Stimulated activated CD4-positive, alpha-beta T cell treated with anti-CD3 and anti-CD28 coated beads, Interleukin-4, amount 100 ng/mL, for 4 hours (primary cell): ENCODE data around the gene NPIPA2.
"Not testable (repeated sequence)": the region's sequence is repeated elsewhere in the genome, so short reads cannot be mapped to it uniquely, and the experiment has no call there.

ENCODE experiments used
- DNase-seq, 2 experiments: peaks; one replicate each; pipeline ENCODE4 v3.0.0-alpha.2; 2020

NPIPA2 gene

GRCh38 chr16:14742273-14743128, at the start of gene NPIPA2:
Gene NPIPA2 (plus strand): TSS chr16:14742533. CDS start chr16:14748066, 5,533 bp downstream.
- not testable (repeated sequence) for DNase-seq

- DNase-seq = not testable (repeated sequence)
These were observed 48.2 kb upstream of the NPIPA2 start, which contains the start of gene PLA2G10 for GRCh38 chr16:14694129-14694528. Gene PLA2G10 (minus strand): TSS chr16:14694308. CDS start chr16:14694229, 79 bp downstream.

GRCh38 chr16:14701859-14702258, 40.5 kb upstream of the NPIPA2 start:
- DNase-seq = not testable (repeated sequence)

DNA sequence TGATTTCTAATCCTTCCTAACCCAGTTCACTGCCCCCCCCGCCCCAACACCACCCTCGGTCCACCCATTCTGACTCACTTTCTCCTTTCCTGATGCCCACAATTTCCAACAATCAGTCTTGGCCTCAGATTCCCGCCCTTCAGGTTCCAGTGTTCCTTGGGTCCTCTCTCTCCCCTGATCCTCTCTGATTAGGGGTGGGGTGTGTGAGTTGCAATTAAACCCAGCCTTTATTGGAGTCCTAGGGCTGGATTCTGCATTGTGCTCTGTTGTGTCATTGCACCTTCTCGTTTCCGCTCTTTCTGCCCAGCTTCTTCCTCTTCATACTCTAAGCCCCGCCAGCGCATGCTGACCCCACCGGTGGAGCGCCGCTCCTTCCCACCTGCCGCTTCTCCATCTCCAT, 39.7 kb upstream of the NPIPA2 start:
- not testable (repeated sequence) for DNase-seq

GRCh38 chr16:14703156-14704011, 38.9 kb upstream of the NPIPA2 start, which contains the start of gene NPIPA3:
Gene NPIPA3 (plus strand): TSS chr16:14703411. CDS start chr16:14708944, 5,533 bp downstream.
- DNase-seq = not testable (repeated sequence)

DNA sequence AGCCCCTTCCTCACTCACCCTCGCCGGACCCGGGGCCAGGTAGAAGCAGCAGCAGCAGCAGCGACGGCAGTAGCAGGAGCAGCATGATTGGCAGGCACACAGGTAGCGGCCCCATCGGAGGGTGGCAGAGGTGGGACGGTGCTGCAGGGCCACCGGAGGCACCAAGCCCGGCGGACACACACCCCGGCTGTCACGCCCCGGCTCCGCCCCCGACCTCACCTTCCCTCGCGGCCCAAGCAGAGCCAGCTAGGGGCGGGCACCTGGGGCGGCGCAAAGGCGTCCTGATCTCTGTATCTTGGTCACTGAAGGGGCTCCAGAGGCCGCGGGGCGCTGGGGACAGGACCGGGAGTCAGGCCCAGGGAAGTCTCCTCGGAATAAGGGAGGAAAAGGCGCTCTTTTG, 9.1 kb upstream of the NPIPA2 start:
- DNase-seq = not testable (repeated sequence)

DNA sequence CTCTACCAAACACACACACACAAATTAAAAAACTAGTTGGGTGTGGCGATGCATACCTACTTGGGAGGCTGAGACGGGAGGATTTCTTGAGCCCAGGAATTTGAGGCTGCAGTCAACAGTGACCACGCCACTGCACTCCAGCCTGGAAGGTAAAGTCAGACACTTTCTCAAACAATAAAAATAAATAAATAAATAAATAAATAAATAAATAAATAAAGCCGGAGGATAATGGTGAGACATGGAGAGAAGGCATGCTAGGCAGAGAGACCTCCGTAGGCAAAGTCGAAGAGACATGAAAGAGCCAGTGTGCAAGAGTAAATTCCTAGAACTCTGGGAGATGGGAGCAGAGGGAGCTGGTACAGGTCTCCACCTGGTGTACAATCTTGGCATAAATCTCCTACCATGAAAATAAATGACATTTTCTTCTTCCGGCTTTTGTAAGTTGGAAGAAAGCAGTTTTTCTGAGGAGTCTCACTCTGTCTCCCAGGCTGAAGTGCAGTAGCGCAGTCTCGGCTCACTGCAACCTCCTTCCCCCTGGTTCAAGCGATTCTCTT, 1.4 kb upstream of the NPIPA2 start:
- not testable (repeated sequence) for DNase-seq

GRCh38 chr16:14741794-14742193, 539 bp upstream of the NPIPA2 start:
- DNase-seq = not testable (repeated sequence)

GRCh38 chr16:14773654-14774053, 31.3 kb downstream of the NPIPA2 start:
- DNase-seq = not testable (repeated sequence)

- not testable (repeated sequence) for DNase-seq
These were observed 33.3 kb downstream of the NPIPA2 start for GRCh38 chr16:14775624-14776023.

- DNase-seq = not testable (repeated sequence)
These were observed 34.4 kb downstream of the NPIPA2 start for GRCh38 chr16:14776763-14777162.

- DNase-seq = not testable (repeated sequence)
These were observed 37.1 kb downstream of the NPIPA2 start for GRCh38 chr16:14779368-14779877.

DNA sequence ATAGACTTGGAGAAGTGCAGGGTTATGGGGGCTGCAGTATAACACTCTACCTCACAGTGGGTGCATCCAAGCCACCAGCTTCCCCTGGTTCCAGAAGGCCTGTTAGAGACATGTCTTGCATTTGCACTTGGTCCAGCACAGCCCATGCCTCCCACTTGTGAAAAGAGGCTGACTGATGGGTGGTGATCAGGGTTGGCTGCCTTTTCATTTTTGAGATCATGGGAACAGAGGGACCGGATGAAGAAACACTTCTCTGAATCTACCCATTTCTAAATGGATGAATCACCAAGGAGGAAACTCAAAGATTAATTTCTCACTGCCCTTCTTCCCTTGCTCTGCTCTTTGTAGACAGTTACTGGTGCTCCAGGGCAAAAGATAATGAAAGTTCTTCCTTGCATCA, 43.8 kb downstream of the NPIPA2 start:
- DNase-seq = not testable (repeated sequence)

DNA sequence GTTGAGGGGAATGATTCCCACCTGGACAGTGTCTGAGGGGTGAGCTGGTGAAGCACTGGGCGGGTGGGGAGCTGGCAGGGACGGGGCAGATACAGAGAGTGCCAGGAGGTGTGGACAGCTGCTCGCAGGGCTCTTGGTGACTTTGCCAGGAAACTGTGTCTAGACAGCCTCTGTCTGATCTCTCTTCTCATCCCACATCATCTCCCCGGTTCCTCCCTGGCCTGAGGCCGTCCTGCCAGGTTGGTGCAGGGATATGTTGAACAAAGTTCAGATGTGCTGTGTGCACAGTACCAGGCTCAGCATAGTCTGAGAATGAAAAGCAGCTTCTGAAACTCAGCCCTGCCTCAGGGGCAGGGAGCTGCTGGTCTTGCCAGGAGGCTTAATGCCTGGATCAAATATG, 47.2 kb downstream of the NPIPA2 start:
- not testable (repeated sequence) for DNase-seq

DNA sequence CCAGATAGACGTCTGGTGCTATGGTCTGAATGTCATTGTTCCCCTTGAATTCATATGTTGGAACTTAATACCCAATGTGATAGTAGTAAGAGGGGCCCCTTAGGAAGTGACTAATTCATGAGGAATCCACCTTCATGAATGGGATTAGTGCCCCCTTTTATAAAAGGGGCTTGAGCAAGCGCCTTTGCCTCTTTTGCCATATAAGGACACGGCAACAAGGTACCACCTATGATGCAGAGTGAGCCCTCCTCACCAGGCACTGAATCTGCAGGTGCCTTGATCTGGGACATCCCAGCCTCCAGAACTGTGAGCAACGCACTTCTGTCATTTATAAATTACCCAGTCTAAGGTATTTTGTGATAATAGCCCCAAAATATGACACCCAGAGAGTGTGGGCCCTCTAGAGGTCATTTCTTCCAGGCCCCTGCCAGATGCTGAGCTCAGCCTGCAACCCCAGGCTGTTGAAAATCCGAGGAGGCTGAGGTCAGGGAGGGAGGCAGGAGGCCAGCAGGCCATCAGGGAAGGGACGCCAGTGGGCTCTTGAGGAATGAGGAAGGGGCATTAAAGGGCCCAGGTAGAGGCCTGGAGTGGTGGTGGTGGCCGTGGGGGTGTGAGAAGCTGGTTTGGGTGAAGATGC, 48.1 kb downstream of the NPIPA2 start:
- not testable (repeated sequence) for DNase-seq

DNA sequence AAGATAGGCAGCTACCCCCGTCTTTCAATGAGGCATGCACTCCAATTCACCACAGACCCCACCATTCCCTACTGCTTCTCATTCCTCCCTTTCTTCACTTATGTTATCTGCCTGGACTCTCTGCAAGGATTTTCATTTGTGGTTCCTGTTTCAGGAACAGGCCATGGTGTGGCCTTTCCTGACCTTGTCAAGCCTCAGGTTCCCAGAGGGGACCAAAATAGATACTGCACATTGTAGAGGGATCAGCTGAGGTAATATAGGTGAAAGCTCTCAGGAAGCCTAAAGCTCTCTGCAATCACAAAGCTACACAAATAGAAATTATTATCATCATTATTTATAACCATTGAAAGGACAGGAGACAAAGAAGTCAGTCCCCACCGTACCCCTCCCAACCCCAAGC, 50.6 kb downstream of the NPIPA2 start:
- DNase-seq = not testable (repeated sequence)

GRCh38 chr16:14797558-14797957, 55.2 kb downstream of the NPIPA2 start:
- not testable (repeated sequence) for DNase-seq

- not testable (repeated sequence) for DNase-seq
These were observed 61.2 kb downstream of the NPIPA2 start for GRCh38 chr16:14803577-14803976.

DNA sequence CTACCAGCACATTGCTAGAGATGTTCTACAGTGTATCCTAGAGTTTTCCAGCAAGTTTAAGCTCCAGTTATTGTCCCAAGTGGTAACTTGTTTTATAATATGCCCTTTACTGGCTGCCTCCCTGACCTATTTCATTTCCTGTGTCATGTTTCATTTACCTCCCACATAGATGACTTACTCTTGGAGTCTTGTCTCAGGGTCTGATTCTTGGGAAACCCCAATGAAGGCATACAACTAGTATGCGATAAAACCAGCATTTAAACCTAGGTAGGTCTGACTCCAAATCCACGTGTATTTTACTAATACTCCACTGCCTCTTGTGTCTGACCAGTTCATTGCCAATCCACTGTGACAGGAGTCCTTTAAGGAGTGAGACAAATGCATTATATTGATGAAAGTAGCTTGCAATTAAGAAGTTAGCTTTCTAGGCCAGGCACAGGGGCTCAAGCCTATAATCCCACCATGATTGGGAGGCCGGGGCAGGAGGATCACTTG, 64.9 kb downstream of the NPIPA2 start:
- DNase-seq = not testable (repeated sequence)

DNA sequence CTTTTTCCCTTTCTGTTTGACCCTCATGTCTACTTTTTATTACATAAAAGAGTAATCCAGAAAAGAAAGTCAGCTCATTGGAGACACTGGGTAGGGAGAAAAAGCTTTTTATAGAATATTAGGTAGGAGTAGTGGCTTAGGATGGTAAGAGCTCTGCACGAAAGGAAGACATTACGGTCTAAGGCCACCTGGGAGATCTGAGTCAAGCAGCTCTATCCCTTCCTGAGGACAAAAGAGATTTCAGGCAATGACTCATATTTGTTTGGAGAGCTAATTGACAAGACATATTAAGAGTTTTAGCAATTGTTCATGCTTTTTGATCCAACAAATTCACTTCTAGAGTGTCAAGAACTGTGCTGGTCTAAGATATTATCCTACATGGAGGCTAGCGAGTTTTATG, 71.6 kb downstream of the NPIPA2 start:
- not testable (repeated sequence) for DNase-seq
